ENCODE measurements around the gene SYT5.
"Not testable (repeated sequence)": the region's sequence is repeated elsewhere in the genome, so short reads cannot be mapped to it uniquely, and the experiment has no call there.

The SYT5 gene
- long read RNA-seq, donor 1 = 0 reads
- long read RNA-seq, donor 2 = 0 reads
- long read RNA-seq, donor 3 = 0 reads
- long read RNA-seq, donor 4 = 0 reads
- long read RNA-seq, donor 5 = 0 reads
- long read RNA-seq, donor 6 = 0 reads
- long read RNA-seq, donor 7 = 0 reads
- long read RNA-seq, donor 8 = 0 reads

GRCh38 chr19:55179606-55180484 is at the start of gene SYT5:
TSS of gene SYT5 (minus strand) at chr19:55180289. CDS start at chr19:55179041, 1,248 bp downstream.
- peak; percentile 55 for DNase-seq

GRCh38 chr19:55229789-55230182 is 49.7 kb upstream of the SYT5 start:
- DNase-seq = no peak

GRCh38 chr19:55229145-55229788 is 49.2 kb upstream of the SYT5 start:
- no peak for DNase-seq

DNA sequence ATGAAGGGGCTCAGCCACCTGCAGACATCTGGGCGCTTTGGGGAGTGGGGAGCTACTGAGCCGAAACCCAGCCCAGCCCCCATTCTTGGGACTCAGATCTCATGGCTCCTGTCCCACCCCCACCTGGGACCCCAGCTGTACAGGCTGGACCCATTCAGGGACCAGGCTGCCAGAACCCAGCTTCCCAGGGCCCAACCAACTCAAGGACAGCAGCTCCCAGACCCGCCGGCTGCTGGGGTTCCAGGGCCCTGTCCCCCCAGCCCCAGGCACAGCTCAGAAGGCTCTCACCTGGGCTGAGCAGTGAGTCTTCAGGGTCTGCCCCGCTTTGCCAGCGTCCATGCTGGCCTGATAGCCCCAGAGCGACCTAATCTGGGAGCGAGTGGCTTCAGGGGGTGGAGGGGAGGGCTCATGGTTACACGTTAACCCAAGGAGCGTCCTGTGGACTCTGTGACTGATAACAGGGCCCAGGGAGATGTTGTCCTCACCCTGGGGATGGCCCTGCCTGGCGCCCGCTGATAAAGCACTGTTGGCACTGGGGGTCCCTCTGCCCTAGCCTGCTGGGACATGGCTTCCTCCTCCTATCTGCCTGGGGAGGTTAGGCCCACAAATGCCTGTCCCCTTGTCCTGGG is 48.4 kb upstream of the SYT5 start, which contains the start of gene TMEM86B:
Gene TMEM86B (minus strand): TSS at position 361 of the 629 bp plus-strand sequence. CDS start 22 bp downstream, at position 339.
- DNase-seq = no peak

DNA sequence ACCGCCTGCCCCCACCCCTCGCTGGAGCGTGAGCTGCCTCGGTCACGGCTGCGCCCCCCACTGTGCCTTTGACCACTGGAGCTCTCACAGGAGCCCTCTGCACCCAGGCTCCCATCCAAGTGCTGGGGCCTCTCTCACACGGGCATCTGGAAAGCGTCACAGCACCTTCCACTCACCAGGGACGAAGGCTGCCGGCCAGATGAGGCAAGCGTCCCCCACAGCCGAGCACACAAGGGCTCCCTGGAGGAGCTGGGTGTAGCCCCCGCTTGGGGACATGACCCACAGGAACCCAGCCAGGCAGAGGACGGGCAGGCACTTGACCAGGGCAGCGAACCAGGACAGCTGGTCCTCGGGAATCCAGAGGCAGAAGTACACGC is 47.9 kb upstream of the SYT5 start:
- no peak for DNase-seq

- no peak for DNase-seq
Measured at GRCh38 chr19:55227241-55228014, 47.3 kb upstream of the SYT5 start.

GRCh38 chr19:55226788-55227187 is 46.7 kb upstream of the SYT5 start:
- DNase-seq = no peak

- no peak for DNase-seq
Measured at GRCh38 chr19:55226273-55226672, 46.2 kb upstream of the SYT5 start.

DNA sequence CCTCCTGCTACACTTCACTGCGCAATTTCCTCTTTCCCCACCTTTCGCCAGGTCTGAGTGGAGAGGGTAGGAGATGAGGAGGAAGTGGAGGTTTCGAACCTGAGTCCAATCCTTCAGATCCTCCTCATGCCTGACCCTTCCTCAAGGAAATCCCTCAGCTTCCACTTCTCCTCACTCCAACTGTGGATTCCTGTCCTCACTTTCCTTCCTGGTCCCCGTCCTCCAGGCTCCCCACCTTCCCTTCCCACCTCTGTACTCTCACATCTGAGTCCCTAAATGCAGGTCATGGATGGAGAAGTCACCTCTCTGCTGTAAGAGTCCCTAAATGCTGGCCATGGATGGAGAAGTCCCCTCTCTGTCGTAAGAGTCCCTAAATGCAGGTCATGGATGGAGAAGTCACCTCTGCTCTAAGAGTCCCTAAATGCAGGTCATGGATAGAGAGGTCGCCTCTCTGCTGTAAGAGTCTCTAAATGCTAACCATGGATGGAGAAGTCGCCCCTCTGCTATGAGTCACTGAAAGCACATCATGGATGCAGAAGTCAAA is 45.4 kb upstream of the SYT5 start:
- DNase-seq = no peak

DNA sequence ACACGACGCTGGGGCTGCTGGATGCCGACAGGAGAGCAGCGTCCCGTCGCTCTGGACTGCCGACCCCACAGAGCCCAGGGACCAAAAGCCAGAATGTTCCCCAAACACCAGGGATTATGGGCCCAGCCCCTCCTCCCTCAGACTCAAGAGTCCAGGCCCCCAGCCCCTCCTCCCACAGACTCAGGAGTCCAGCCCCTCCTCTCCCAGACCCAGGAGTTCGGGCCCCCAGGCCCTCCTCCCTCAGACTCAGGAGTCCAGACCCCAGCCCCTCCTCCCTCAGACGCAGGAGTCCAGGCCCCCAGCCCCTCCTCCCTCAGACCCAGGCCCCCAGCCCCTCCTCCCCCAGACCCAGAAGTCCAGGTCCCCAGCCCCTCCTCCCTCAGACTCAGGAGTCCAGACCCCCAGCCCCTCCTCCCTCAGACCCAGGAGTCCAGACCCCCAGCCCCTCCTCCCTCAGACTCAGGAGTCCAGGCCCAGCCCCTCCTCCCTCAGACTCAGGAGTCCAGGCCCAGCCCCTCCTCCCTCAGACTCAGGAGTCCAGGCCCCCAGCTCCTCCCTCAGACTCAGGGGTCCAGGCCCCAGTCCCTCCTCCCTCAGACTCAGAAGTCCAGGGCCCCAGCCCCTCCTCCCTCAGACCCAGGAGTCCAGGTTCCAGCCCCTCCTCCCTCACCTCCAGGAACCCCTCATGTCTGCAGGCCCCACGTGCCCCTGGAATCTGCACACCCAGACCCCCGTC is 44.8 kb upstream of the SYT5 start:
- not testable (repeated sequence) for DNase-seq

GRCh38 chr19:55224038-55224665 is 44.1 kb upstream of the SYT5 start:
- no peak for DNase-seq

DNA sequence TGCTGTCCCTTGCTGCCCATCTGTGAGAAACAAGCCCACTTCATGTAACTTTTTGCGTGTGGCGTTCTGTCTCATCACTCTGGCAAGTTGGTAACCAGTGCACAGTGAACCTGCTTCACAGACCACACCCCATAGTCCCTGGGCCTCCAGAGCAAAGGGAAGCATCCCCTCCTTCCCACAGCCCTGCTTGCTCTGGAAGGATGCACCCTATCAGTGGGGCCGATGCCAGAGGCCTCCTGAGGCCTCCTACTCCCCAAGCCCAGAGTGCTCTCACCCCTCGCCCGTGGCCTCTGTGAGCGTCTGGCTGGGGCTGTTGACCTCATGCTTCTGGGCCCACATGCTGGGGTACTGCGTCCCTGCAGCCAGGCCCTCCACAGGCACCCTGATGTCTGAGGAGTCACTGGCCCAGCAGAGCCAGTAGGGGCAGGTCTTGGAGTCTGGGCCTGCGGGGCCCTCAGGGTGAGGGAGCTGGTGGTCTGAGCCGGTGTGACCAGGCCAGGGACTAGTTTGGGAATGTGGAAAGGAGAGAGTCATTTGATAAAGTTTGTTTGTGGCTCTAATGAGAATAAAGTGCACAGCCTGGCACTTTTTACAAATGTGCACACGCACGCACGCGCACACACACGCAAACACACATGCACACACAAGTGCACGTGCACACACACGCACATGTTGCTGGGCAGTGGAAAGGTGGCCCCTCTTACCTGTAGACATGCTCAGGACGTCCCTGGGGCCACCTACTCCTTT is 43.4 kb upstream of the SYT5 start:
- no peak for DNase-seq

- no peak for DNase-seq
Measured at GRCh38 chr19:55220525-55220924, 40.4 kb upstream of the SYT5 start.

DNA sequence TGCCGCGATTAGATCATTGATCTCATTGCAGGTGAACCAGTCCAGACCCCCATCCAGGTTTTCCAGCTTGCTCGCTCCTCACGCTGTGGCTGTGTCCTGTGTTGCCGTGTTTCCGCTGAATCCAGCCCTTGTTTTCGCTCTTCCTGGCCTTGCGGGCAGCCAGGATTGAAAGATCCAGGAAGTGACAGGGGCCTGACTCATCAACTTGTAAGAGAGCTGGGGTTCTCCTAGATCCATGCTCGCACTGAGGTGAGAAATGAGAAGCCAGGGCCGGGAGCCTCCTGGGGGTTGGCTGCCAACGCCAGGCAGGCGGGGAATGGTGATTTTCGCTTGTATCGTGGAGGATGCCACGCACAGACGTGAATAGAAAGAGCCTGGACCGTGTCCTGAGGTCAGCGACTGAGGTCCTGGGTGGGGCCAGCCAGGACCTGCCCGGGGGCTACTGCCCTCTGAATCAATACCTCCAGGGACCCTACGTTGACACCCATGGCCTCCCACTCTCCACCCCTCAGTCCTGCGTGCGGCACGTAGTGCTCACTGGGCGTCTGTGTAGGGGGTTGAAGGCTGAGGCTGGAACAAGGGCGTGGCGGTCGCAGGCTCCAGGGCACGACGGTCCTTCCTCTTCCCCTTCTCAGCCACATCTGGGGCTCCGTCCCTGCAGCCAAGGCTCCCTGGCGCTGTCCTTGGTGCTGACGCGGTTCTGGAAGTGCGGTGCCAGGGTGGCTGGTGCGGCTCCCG is 36.5 kb upstream of the SYT5 start:
- peak; percentile 64 for DNase-seq

GRCh38 chr19:55213547-55213946 is 33.5 kb upstream of the SYT5 start:
- DNase-seq = no peak

DNA sequence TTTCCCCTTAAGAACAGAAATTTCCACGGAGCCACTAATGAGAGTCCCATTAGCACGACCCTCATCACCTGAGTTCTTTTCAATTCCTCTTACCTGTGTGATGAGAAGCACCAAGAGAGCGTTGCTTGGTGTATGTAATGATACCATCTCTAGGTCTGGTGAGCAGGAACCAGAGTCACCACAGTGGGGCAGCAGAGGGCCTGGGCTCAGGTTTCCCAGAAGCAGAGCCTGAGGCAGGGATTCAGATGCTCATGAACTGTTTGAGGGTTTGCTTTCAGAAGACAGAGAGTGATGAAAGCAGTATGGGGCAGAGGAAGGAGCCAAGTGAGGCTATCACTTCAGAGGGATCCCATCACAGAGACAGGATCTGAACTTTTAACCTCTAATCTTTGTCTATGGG is 32.4 kb upstream of the SYT5 start:
- no peak for DNase-seq

DNA sequence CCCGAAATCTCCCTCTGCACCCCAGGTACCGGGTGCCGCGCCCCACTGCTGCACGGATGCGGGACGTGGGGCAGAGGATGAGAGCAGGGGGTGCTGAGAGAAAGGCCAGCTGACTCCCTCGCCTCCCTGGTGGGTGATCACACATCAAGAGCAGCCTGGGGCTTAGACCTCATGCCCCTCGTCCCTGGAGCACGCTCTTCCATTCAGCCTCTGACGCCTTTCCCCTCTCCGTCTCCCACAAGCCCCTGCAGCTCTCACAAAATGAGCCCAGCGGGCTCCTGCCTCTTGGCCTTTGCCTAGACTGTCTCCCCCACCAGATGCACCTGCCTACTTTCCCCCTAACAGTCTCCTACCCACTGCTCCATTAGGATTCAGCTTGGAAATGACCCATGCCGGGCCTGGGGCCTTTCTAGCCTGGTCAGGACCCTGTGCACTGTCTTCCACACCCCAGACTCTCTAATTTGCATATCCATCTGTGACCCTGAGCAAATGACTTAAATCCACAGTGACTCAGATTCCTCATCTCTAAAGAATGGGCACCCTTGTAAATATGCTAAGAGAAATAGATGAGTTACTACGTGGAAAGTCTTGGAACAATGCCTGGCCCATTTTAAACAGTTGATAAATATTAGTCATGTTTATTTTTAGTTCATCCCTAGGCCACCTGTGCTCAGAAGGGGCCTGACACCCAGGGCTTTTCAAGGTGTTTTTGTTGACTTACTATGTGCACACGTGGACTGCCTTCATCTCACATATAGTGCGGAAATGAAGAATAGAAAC is 29.8 kb upstream of the SYT5 start:
- no peak for DNase-seq
